HCT116 (cell line): Measurements from ENCODE around the gene AUTS2.

Experiments used
- ATF3 ChIP-seq: IDR thresholded peaks from 2 replicates; pipeline ENCODE4 v1.6.1; 2012
- CTCF ChIP-seq, 3 experiments: fragments of 200-600 bp in 1 of 3; sonication (generic) in 1 of 3; IDR thresholded peaks in 2 of 3; conservative IDR thresholded peaks in 1 of 3; 2 replicates each; pipeline ENCODE4 v1.5.1; 2012 to 2017; ENCODE audit warnings: low read depth in 2 of 3, low read length in 2 of 3, antibody characterized with exemption in 1 of 3, borderline replicate concordance in 1 of 3, control low read depth in 1 of 3, mild to moderate bottlenecking in 1 of 3, mixed read lengths in 1 of 3, mixed run types in 1 of 3, moderate library complexity in 1 of 3; ENCODE audit not compliant: insufficient read depth in 1 of 3
- ELF1 ChIP-seq: IDR thresholded peaks from 2 replicates; pipeline ENCODE4 v1.6.1; 2012; ENCODE audit warnings: low read depth, borderline replicate concordance
- EZH2 ChIP-seq: fragments of 200-600 bp; sonication (generic); IDR thresholded peaks from 2 replicates; pipeline ENCODE4 v1.6.1; 2017; ENCODE audit warnings: antibody characterized with exemption, mixed run types
- EZH2phosphoT487 ChIP-seq: fragments of 200-600 bp; IDR thresholded peaks from 2 replicates; pipeline ENCODE4 v1.6.1; 2018; ENCODE audit warnings: antibody characterized with exemption, borderline replicate concordance
- FOSL1 ChIP-seq: IDR thresholded peaks from 2 replicates; pipeline ENCODE4 v1.6.1; 2012; ENCODE audit warnings: low read depth
- JUND ChIP-seq: IDR thresholded peaks from 2 replicates; pipeline ENCODE4 v1.6.1; 2012
- MAX ChIP-seq: IDR thresholded peaks from 2 replicates; pipeline ENCODE4 v1.6.1; 2012
- POLR2A ChIP-seq: IDR thresholded peaks from 2 replicates; pipeline ENCODE4 v1.7.0; 2011; ENCODE audit warnings: borderline replicate concordance; ENCODE audit not compliant: insufficient read depth, insufficient read length; ENCODE audit errors: extremely low read depth
- POLR2AphosphoS5 ChIP-seq: IDR thresholded peaks from 2 replicates; pipeline ENCODE4 v1.6.1; 2011; ENCODE audit warnings: mild to moderate bottlenecking, low read depth, low read length, moderate library complexity
- RAD21 ChIP-seq: IDR thresholded peaks from 2 replicates; pipeline ENCODE4 v1.6.1; 2012; ENCODE audit warnings: low read depth, mild to moderate bottlenecking
- YY1 ChIP-seq: IDR thresholded peaks from 2 replicates; pipeline ENCODE4 v1.6.1; 2011; ENCODE audit warnings: low read length, low read depth, moderate library complexity, mild to moderate bottlenecking; ENCODE audit not compliant: insufficient replicate concordance; ENCODE audit errors: extremely low read depth
- ZBTB33 ChIP-seq: IDR thresholded peaks from 2 replicates; pipeline ENCODE4 v1.6.1; 2011; ENCODE audit warnings: mild to moderate bottlenecking, low read length, moderate library complexity; ENCODE audit not compliant: insufficient replicate concordance; ENCODE audit errors: extremely low read depth
- ZNF274 ChIP-seq: fragments of 200-500 bp; sonication (Bioruptor generic); IDR thresholded peaks from 2 replicates; pipeline ENCODE4 v1.6.1; 2014; ENCODE audit warnings: mild to moderate bottlenecking, low read depth, low read length, inconsistent platforms

- no peak for TF ChIP-seq CTCF (IDR thresholded peaks at IDR 0.05 in 2 of 3, conservative IDR thresholded peaks at IDR 0.05 in 1 of 3; ENCODE audit: borderline replicate concordance in 1 of 3, insufficient read depth in 1 of 3, low read depth in 2 of 3, low read length in 2 of 3)
- TF ChIP-seq EZH2 = no peak
- TF ChIP-seq POLR2AphosphoS5 = no peak
- TF ChIP-seq EZH2phosphoT487 = no peak
- no peak for TF ChIP-seq RAD21
- no peak for TF ChIP-seq ZBTB33
- no peak for TF ChIP-seq MAX
- no peak for TF ChIP-seq JUND
- no peak for TF ChIP-seq ATF3
- TF ChIP-seq POLR2A = no peak
- no peak for TF ChIP-seq ZNF274
- TF ChIP-seq FOSL1 = no peak
- TF ChIP-seq YY1 = no peak
- no peak for TF ChIP-seq ELF1
These were observed 931.8 kb downstream of the AUTS2 start for GRCh38 chr7:70529914-70530585.
